CD4-positive, alpha-beta T cell treated with Interleukin-21 for 1 hour (primary cell): ENCODE data around the gene ENC1.
"Not testable (repeated sequence)": the region's sequence is repeated elsewhere in the genome, so short reads cannot be mapped to it uniquely, and the experiment has no call there.

Source experiments
- DNase-seq: peaks from one replicate; pipeline ENCODE4 v3.0.0-alpha.2; 2020

The ENC1 gene, protein sequence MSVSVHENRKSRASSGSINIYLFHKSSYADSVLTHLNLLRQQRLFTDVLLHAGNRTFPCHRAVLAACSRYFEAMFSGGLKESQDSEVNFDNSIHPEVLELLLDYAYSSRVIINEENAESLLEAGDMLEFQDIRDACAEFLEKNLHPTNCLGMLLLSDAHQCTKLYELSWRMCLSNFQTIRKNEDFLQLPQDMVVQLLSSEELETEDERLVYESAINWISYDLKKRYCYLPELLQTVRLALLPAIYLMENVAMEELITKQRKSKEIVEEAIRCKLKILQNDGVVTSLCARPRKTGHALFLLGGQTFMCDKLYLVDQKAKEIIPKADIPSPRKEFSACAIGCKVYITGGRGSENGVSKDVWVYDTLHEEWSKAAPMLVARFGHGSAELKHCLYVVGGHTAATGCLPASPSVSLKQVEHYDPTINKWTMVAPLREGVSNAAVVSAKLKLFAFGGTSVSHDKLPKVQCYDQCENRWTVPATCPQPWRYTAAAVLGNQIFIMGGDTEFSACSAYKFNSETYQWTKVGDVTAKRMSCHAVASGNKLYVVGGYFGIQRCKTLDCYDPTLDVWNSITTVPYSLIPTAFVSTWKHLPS

DNA sequence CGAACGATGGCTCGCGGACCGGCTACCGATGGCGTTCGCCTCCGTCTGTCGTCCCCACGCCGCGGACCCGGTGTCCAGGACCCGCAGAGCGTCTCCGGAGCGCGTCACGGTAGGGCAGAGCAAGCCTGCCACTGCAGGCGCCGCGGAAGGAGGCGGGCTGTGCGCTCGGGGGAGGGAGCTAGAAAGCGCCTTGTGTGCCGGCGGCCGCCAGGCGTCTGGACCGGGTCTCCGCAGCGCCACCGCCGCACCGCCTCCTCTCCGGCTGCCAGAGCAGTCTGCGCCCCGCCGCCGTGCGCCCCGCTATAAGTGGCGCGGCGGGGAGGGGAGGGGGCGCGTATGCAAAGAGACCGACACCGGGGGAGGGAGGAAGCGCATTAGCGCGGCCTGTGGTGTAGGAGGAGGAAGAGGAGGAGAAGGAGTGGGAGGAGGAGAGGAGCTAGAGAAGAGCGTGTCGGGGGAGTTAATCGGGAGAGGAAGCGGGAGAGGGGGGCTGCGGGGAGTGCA is at the start of gene ENC1:
Gene ENC1, minus strand, starts transcription at position 279 of the 504 bp plus-strand sequence. CDS start 4,243 bp downstream, outside the sequence.
- DNase-seq, result peak; percentile 74

DNA sequence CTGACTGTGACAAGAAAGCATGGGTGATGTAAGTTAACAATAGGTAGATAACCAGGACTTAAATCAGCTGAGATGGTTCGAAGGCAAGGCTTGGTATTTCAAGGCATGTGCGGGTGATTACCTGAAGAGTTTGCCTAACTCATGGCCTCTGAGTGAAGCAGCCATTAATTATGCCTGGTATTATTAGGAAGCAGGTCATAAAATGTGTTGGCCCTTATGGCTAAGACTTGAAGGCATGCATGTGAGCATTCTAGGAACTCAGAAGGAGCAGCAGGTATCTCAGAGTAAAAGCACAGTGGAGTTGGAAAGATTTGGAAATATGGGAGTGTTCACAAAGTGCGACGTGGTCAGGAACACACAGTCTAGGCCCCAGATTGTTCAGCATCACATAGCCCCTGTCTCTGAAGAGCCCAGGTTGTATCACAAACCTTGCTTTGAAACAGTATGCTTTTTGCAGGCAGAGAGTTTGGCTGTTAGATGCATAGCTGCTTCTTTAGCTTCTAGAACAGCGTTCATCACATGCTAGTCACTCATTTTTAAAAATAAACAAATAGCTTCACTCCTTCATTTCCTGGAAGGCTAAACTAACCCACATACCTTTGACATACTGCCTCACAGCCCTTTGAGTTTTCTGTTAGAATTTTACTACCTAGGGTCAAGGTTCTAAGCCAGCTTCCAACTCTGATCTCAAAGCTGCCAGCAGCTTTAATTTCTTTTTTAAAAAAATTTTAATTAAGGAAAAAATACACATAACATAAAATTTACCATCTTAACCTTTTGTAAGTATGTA is 46.6 kb upstream of the ENC1 start:
- no peak for DNase-seq

DNA sequence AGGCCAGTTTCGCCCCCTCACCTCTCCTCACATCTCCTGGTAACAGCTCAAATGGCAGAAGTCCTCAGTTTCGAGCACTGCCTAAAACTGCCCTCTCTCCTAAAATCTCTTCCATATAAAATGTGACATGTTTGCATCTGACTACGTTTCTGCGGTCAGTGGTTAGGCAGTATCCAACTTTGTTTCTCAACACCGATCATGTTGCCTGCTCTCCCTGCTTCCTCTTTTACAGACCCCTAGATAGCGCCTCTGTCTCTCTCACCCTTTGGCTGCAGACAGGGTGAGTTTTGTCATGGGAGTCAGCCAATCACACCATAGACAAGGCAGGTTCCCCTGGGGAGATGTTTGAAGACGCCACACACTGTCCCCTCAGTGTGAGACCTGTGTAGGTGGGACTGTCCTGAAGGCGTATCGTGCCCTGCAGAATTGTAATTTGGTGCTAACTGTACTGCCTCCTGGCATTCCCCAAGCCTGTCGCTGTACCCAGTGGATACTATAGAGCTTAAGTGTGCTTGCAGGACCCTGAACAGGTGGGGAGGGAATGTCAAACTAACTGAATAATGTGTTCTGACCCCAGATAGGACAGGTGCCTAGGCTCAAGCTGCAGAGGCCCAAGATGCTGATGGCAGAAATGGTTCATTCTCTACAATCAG is 45.6 kb upstream of the ENC1 start:
- DNase-seq, result peak; percentile 17

DNA sequence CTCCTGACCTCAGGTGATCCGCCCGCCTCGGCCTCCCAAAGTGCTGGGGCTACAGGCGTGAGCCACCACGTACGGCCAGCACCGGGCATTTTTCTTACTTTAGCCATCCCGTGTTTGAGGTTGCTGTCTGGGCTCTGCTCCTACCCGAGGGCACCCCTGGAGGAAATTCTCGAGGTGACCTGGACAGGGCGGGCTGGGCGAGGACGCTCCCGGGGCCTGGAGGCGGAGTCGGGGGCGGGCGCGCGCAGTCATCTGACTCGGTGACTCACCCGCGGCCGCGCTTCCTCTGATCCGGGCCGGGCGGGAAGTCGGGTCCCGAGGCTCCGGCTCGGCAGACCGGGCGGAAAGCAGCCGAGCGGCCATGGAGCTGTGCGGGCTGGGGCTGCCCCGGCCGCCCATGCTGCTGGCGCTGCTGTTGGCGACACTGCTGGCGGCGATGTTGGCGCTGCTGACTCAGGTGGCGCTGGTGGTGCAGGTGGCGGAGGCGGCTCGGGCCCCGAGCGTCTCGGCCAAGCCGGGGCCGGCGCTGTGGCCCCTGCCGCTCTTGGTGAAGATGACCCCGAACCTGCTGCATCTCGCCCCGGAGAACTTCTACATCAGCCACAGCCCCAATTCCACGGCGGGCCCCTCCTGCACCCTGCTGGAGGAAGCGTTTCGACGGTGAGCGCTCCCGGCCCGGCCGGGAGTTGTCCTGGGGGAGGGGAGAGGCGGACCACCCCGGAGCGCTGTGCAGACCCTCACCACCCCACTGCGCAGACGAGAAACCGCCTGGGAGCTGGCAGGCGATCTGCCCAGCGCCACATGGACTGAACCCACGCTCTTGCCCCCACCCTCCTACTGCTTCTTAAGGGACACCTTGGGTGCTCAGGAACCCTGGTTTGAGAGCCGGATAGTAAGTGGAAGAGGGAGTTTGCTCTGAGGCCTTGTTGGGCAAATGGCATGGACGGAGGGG is 44.6 kb upstream of the ENC1 start, which contains the start of gene HEXB:
Gene HEXB, plus strand, starts transcription at position 334 of the 952 bp plus-strand sequence. Its CDS starts 28 bp downstream, at position 362.
- DNase-seq, result peak; percentile 83

DNA sequence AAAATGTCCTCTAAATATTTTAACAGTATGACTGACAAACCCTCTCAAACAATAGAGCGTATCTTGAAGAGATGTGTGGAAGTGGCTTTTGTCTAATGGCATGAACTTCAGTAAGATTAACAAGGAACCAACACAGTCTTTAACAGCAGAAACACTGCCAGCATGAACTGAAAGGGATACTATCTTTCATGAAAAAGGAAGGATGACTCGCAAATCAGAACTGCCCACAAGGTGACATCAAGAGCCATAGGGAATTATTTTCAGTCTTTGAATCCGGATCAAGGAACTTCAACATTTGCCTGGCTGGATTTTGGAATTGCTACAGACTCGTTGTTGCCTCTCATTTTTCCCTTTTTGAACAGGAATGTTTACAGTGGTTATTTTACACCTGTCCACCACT is 39.4 kb upstream of the ENC1 start:
- DNase-seq, result no peak

DNA sequence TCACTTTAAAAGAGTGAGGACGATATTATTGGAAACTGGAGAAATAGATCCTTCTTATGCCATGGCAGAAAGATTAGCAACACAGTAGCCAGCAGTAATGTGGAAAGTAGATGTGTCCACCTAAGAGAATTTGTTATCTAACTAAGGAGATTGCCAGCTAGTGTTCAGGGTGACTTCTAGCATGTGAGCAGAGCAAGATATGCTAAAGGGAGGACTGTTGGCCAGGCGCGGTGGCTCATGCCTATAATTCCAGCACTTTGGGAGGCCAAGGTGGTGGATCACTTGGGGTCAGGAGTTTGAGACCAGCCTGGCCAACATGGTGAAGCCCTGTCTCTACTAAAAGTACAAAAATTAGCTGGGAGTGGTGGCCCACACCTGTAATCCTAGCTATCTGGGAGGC is 38.8 kb upstream of the ENC1 start:
- not testable (repeated sequence) for DNase-seq

DNA sequence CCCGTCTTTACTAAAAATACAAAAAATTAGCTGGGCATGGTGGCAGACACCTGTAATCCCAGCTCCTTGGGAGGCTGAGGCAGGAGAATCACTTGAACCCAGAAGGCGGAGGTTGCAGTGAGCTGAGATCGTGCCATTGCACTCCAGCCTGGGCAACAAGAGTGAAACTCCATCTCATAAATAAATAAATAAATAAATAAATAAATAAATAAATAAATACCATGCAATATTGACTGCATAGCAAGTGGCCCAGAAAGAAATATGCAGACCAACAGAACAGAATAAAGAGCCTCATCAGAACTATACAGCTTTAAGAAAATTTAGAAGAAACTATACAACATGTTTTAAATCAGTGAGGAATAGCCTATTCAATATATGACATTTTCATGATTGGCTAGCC is 37.6 kb upstream of the ENC1 start:
- not testable (repeated sequence) for DNase-seq

DNA sequence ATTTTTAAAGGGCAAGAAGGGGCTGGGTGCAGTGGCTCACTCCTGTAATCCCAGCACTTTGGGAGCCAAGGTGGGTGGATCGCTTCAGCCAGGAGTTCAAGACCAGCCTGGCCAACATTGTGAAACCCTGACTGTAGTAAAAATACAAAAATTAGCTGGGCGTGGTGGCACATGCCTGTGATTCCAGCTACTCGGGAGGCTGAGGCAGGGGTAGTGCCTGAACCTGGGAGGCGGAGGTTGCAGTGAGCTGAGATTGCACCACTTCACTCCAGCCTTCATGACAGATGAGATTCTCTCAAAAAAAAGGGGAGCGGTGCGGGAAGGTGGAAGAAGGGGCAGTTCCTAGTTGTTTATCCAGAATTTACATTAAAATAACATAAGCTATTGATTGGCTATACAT is 35.9 kb upstream of the ENC1 start:
- not testable (repeated sequence) for DNase-seq

DNA sequence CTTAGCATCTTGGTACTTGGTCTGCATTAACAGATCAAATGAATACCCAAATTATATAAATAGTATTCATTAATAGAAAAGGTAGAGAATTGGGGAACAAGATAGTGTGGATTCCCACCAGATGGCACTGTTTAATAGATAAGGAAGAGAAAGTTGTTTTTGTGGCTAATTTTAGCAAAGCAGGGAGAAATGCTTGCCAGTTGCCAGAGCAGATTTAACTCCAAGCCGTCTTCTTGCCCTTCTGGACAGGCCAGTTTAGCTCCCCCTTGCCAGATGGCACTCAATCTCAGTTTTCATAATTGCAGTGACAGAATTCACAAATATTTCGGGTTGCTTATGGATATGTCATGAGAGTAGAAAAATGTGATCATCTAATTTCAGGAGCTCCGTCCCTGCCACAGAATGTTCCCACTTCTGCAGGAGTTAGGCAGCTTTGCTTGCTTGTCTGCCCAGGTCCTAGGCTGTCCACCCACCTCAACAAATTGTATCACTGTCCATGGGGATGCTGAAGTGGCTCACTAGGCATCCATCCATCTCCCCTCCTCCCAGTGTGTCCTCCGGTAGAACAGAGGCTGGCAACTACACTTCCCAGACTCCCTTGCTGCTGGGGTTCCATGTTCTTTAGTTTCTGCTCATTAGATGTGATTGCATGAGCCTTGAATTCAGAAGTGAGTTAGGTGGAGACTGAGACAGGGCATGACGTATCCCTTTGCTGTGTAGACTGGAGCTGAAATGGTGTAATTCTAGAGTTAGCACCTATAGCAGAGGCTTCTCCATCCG is 32.7 kb upstream of the ENC1 start:
- DNase-seq, result peak; percentile 29

DNA sequence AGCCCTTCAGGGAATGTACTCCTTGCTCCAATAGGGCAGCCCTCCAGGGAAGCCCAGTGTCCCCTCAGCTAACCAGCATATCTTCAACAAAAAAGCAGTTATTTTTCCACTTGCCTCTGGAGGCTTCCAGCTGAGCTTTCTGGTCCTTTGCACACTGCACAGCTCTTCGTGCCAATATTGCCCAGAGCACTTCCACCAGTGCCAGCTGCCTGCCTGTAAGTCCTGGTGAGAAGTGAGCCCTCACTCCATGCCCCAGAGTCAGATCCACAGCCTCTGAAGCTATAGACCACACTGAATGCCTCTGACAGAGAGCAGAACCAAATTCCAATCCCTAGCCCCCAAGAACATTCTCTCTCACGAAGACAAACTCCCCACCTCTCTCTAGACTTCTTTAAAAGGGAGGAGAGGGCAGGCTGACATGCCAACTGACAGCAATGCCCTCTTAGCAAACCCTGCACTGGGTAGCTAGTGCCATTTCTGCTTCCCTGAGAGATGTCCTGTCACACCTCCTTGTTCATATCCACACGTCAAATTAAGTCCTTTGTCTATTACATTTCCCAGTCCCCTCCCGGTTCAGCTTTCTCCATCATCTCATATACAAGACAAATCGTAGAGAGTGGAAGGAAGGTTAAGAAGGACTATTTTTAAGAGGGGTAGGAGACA is 31.8 kb upstream of the ENC1 start:
- DNase-seq, result no peak

DNA sequence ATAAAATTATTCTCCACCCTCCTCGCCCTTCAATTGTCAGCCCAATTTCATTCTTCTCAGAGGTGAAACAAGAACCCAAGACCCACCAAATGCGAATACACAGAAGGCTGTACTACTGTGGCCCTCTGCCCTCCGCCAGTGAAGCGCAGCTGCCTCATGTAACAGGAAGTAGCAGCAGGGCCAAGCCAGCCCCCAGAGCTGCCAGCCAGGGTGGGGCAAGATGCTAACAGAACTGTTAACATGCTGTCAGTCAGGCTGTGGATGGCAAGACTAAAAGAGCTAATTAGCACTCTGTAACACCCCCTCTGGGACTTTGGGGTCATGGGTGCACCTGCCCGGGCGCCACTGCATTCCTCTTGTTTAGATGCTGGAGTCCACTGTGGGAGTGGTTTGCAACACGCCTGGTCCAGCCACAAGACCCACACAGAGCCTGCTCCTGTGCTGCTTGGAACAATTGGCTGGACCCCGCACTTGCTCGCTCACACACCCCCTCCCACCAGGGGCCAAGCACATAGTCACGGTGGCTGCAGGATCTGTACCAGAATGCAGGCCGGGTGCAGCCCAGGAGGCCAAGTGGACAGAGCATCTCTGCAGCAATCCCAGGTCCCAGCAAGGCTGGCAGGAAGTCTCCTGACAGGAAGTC is 30.0 kb upstream of the ENC1 start:
- DNase-seq, result no peak

DNA sequence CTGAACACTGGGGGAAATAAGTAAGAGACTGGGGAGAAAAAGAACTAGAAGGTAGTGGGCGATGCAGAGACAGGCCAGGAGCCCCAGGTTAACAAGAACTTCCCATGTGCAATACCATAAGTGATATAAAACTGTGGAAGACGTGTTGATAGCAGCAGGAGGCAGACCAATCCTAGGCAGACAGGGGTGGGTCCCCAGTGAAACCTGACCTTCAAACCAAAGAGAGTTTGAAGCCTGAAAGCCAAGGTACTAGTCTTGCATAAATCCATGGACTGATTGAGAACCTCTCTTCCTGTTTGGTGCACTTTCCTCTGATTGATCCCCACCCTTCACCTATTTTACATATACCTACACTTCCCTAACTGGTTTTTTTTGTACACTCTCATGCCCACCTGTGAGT is 29.3 kb upstream of the ENC1 start:
- no peak for DNase-seq

DNA sequence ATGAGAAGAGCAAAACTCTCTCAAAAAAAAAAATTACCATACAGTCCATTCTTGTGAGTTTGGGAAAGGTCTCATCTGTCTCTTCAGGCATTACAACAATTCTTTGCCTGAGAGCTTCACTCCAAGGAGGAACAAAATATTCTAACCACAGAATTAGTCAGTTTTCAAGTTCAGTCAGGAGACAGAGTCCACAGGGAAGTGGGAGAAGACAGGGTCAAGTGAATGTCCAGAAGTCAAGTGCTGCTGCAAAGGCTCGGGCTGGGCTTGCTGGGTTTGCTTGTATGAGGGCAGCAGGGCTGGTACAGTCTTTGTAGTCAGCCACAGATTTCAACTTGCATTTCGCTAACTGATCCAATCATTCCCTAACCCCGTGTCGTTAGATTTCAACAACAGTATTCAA is 26.9 kb upstream of the ENC1 start:
- DNase-seq, result no peak

DNA sequence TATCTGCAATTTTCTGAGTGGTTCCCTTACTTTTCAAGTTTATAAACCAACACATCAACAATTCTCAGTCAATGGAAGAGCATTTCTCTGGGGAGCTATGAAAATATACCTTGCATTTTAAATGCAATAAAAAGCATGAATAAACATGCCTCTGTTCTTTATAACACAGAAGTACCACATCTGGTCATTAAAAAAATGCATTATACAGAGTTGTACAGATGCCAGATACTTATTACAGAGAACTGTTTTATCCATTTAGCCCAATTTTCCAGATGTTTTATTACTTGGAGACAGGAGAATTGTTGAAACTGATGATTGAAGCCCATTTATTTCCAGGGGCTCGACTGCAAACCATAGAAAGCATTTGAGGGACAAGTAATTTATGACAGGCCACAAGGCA is 25.3 kb upstream of the ENC1 start:
- no peak for DNase-seq

DNA sequence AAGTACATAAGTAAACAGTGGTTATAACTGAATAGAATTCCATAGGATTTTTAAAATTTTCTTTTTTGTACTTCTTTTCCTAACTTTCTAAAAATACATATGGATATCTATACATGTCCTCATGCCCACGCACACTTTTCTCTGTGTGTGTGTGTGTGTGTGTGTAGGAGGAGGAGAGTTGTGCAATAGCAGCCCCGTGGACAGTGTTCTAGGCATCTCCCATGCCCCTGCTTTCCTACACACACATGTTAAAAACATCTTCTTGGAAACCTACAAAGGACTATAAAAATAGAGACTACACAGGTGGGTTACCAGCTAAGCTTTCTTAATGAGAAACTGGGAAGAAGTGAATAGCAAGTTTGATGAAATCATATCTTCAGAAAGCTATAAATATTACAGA is 24.7 kb upstream of the ENC1 start:
- no peak for DNase-seq

DNA sequence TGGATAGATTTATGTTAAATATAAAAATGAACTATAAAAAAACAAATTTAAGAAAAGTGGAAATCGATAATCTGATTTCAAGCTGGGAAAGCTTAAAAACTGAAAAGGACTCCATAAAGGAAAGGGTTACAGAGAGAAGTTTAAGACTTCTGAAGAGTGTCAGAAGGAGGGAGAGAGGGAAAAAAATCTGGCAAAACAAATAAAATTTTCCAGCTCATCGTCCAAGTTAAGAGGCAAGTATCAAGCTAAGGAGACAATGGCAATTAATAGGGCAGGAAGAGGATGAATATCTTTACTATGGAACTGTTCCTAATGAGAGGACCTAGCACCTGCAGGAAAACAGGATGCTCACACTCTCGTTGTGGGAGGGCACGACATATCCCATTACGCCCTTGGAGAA is 24.0 kb upstream of the ENC1 start:
- DNase-seq, result no peak

DNA sequence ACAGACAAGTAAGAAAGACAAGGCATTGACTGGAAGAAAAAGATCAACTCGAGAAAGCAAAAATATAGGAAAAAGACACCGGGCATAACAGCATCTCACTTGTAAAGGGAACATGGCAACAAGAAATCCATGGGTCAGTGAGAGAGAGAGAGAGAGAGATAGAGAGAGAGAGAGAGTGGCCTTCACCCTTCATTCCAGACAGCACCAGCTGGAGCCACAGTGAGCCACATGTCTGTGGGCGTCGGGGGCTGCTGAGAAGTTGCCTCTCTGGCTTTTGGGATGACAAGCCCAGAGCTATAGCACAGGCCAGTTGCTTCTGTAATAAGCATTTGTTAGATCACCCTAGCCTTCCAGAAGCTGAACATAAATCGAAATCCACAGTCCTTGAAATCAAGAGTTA is 20.3 kb upstream of the ENC1 start:
- DNase-seq, result no peak

DNA sequence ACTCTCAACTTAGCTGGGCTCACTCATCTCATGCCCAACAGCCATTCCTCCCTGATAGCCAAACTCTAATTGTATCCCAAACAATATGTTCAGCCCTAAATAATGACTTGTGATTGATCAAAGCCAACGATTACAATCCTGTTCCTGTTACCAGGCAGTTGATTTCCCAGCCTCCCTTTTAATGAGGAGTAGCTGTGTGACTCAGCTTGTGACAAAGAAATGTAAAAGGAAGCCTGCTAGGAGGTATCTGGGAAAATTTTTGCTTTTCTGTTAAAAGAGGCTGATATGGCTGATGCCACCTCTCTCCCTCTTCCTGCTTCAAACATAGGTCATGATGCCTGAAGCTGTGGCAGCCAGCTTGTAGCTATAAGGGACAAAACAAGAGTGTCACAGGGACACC is 19.6 kb upstream of the ENC1 start:
- no peak for DNase-seq

DNA sequence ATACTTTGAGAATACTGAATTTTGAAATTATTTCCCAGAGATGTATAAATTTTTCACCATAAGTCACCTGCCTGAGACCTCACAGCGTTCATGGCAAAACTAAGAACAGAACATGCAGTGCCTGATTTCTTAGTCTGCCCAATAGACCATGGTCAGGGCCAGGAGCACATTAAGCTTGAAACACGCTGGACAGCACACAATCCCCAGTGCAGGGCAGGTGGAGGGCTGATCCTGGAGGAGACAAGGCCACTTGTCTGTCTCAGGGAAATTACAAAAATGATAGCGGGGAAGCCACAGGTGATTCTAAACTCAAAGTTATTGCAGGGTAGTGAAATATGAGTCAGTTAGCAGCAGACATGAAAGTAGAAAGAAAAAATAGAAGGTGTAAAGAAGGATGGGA is 18.6 kb upstream of the ENC1 start:
- no peak for DNase-seq

DNA sequence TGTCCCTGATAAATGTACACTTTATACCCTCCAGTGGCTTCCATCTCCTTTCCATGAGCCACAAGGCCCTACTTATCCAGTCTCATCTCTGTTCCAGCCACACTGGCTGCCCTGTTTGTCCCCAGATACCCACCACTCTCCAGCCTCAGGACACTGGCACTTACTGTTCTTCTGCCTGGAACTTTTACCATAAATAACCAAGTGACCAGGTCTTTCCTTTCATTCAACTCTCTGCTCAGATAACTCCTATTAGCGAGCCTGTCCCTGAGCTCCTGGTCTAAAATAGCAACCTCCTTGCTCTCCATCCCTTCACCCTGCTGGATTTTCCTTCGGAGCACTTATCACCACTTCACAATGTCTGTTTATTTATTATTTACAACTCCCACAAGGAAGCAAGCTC is 16.6 kb upstream of the ENC1 start:
- DNase-seq, result no peak
